OCI-LY3 (cell line): ENCODE data around the gene COQ8B.

Experiments used
- H2AFZ ChIP-seq: fragments of 200-600, 300-600 bp; shearing (Covaris generic); 2 replicates; pipeline ENCODE4 v1.6.0; 2014; ENCODE audit warnings: antibody characterized with exemption, low read depth, low read length
- H3K27ac ChIP-seq: fragments of 200-600, 300-600 bp; sonication (generic); 2 replicates; pipeline ENCODE4 v1.5.1; 2014; ENCODE audit warnings: mild to moderate bottlenecking, low read length, moderate library complexity, mixed read lengths
- H3K27me3 ChIP-seq: fragments of 200-600, 300-600 bp; sonication (generic); 2 replicates; pipeline ENCODE4 v1.6.1; 2014; ENCODE audit warnings: low read depth, low read length, mixed read lengths
- H3K36me3 ChIP-seq: fragments of 200-600, 300-600 bp; sonication (generic); replicated peaks from 2 replicates; pipeline ENCODE3; 2014; ENCODE audit warnings: low read depth, low read length, mixed read lengths
- H3K4me1 ChIP-seq: fragments of 300-600, 200-600 bp; sonication (generic); 2 replicates; pipeline ENCODE4 v1.6.1; 2014; ENCODE audit warnings: low read length, mixed read lengths
- H3K4me2 ChIP-seq: fragments of 200-600, 300-600 bp; sonication (generic); 2 replicates; pipeline ENCODE4 v1.6.1; 2014; ENCODE audit warnings: low read length, mixed read lengths
- H3K4me3 ChIP-seq: fragments of 300-600, 200-600 bp; sonication (generic); 2 replicates; pipeline ENCODE4 v1.5.1; 2014; ENCODE audit warnings: antibody characterized with exemption, mild to moderate bottlenecking, low read length, moderate library complexity
- H3K79me2 ChIP-seq: fragments of 300-600, 200-600 bp; shearing (Covaris generic); 2 replicates; pipeline ENCODE4 v1.6.1; 2014; ENCODE audit warnings: mild to moderate bottlenecking, low read length, mixed read lengths
- H3K9ac ChIP-seq: fragments of 300-600, 200-600 bp; shearing (Covaris generic); 2 replicates; pipeline ENCODE4 v1.6.0; 2014; ENCODE audit warnings: mild to moderate bottlenecking, low read length, moderate library complexity
- H3K9me3 ChIP-seq: fragments of 200-600, 300-600 bp; shearing (Covaris generic); 2 replicates; pipeline ENCODE4 v1.6.1; 2014; ENCODE audit warnings: low read length, mixed read lengths; ENCODE audit not compliant: insufficient read depth
- H4K20me1 ChIP-seq: fragments of 200-600, 300-600 bp; sonication (generic); 2 replicates; pipeline ENCODE4 v1.6.1; 2016; ENCODE audit warnings: low read length, mixed read lengths; ENCODE audit not compliant: insufficient read depth
- CTCF ChIP-seq: fragments of 200-600, 300-600 bp; sonication (generic); IDR thresholded peaks from 2 replicates; pipeline ENCODE4 v1.5.1; 2014; ENCODE audit warnings: antibody characterized with exemption, low read length, low read depth
- EZH2phosphoT487 ChIP-seq: fragments of 200-600 bp; shearing (Covaris generic); IDR thresholded peaks from 2 replicates; pipeline ENCODE4 v1.6.1; 2018; ENCODE audit warnings: antibody characterized with exemption, mixed run types, low read depth

COQ8B gene

GRCh38 chr19:40687525-40688016 is 29.1 kb downstream of the COQ8B start:
- no peak overlapping the region for H3K4me3 ChIP-seq
- TF ChIP-seq CTCF (no peak), EZH2phosphoT487 (no peak)
- H3K27me3 ChIP-seq = no peaks in the 10 kb centered on the region
- H3K9me3 ChIP-seq = no peaks in the 10 kb centered on the region
- peaks cover 6% of the 10 kb centered on the region for H3K36me3 ChIP-seq
- H3K27ac ChIP-seq = no peak overlapping the region
- H3K4me1 ChIP-seq = peaks cover 15% of the 10 kb centered on the region
- H3K79me2 ChIP-seq = no peaks in the 10 kb centered on the region
- H4K20me1 ChIP-seq = no peaks in the 10 kb centered on the region
- H2AFZ ChIP-seq = no peak overlapping the region
- H3K9ac ChIP-seq = no peak overlapping the region
- no peak overlapping the region for H3K4me2 ChIP-seq

DNA sequence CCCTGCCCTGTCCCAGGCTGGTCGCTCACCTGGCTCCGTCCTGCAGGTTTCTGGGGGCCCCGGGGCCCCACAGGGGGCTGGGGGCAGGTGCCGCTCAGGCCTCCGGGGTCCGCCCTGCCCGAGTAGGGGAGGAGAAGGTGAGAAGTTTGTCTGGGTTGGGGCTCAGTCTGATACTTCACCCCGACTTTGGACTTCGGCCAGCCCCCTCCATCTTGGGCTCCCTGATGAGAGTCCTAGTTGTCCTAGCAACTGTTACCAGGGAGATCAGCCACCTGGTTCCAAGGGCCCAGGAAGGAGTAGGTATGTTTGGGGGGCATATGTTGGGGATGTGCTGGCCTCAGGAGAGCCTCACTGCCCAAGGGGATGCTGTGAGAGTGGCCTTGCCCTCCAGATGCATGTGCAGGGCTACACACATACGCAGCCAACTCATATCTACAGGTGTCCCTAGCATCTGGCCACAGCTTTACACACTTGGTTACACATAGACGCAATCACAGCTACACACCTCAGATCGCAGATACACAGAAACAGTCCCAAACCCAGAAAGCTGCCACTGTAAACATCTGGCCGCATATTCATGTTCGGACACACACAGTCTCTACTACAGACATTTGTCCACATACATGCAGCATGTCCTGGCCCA is 29.7 kb downstream of the COQ8B start:
- Histone ChIP-seq H3K9ac (no peak overlapping the region), H3K36me3 (peaks cover 8% of the 10 kb centered on the region)
- TF ChIP-seq EZH2phosphoT487 = no peak
- TF ChIP-seq CTCF = no peak

GRCh38 chr19:40685563-40685962 is 31.1 kb downstream of the COQ8B start:
- Histone ChIP-seq H3K79me2 (no peaks in the 10 kb centered on the region), H4K20me1 (no peaks in the 10 kb centered on the region), H3K9ac (no peak overlapping the region), H3K27me3 (no peaks in the 10 kb centered on the region), H2AFZ (no peak overlapping the region), H3K4me3 (no peak overlapping the region), H3K27ac (no peak overlapping the region), H3K4me1 (peaks cover 5% of the 10 kb centered on the region; the same call in 1 of the 2 replicates), H3K36me3 (peaks cover 8% of the 10 kb centered on the region), H3K9me3 (no peaks in the 10 kb centered on the region), H3K4me2 (no peak overlapping the region)
- TF ChIP-seq EZH2phosphoT487 (no peak), CTCF (no peak)

More for the DNA sequence above, 29.7 kb downstream of the COQ8B start:
- H3K79me2 ChIP-seq = no peaks in the 10 kb centered on the region
- H3K4me2 ChIP-seq = no peak overlapping the region
- peaks cover 15% of the 10 kb centered on the region for H3K4me1 ChIP-seq
- no peak overlapping the region for H3K4me3 ChIP-seq
- H3K27me3 ChIP-seq = no peaks in the 10 kb centered on the region
- H4K20me1 ChIP-seq = no peaks in the 10 kb centered on the region
- H2AFZ ChIP-seq = no peak overlapping the region
- H3K27ac ChIP-seq = no peak overlapping the region
- H3K9me3 ChIP-seq = no peaks in the 10 kb centered on the region

DNA sequence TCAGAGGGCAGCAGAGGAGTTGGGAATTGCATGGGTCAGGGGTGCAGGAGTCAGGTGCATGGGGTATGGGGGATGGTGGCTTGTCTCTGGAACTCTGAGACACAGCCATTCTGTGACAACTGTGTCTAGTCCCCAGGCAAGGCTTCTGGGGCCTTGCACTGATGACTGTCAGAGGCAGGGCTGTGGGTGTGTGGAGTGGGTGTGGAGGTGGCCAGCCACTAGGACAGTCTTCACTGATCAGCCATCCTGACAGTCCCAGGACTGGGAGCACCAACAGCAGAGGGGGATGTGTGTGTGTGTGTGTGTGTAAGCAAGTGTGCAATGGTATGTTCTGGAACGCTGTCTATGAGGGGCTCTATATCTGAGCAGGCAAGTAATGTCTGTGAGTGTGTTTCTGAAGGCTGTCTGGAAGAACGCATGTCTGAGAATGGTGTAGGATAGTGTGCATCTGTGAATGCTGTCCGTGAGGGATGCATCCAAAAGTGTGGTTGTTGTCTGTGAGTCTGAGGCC is 31.6 kb downstream of the COQ8B start:
- Histone ChIP-seq H4K20me1 (no peaks in the 10 kb centered on the region), H3K36me3 (peaks cover 8% of the 10 kb centered on the region), H3K4me1 (peaks cover 4% of the 10 kb centered on the region; the same call in 1 of the 2 replicates), H3K4me2 (no peak overlapping the region), H3K9me3 (no peaks in the 10 kb centered on the region), H2AFZ (no peak overlapping the region), H3K27ac (no peak overlapping the region), H3K9ac (no peak overlapping the region), H3K27me3 (no peaks in the 10 kb centered on the region), H3K4me3 (no peak overlapping the region), H3K79me2 (no peaks in the 10 kb centered on the region)
- TF ChIP-seq EZH2phosphoT487 (no peak), CTCF (no peak)
